Hematopoietic multipotent progenitor cell treated with erythropoietin and hydrocortisone succinate and interleukin-3 and kit ligand, for 6 days (in vitro differentiated cells): Measurements from ENCODE around the gene ACSL6.

Source experiments
- DNase-seq: peaks from one replicate; pipeline ENCODE4 v3.0.0-alpha.2; 2015

Gene ACSL6

GRCh38 chr5:131998431-131999040 is 12.9 kb downstream of the ACSL6 start:
- no peak for DNase-seq

GRCh38 chr5:131997727-131998117 is 13.7 kb downstream of the ACSL6 start:
- DNase-seq: no peak

GRCh38 chr5:131997026-131997726 is 14.3 kb downstream of the ACSL6 start:
- no peak for DNase-seq

GRCh38 chr5:131996210-131997025 is 15.0 kb downstream of the ACSL6 start:
- DNase-seq: peak; percentile 91

- DNase-seq: peak; percentile 96
Measured at GRCh38 chr5:131994533-131995226, 16.8 kb downstream of the ACSL6 start.

- no peak for DNase-seq
Measured at GRCh38 chr5:131994090-131994489, 17.4 kb downstream of the ACSL6 start.

GRCh38 chr5:131993676-131994075 is 17.8 kb downstream of the ACSL6 start:
- DNase-seq: peak; percentile 69

GRCh38 chr5:131992370-131992769 is 19.1 kb downstream of the ACSL6 start:
- DNase-seq: no peak

GRCh38 chr5:131991593-131992324 is 19.7 kb downstream of the ACSL6 start:
- no peak for DNase-seq

- DNase-seq: no peak
Measured at GRCh38 chr5:131990716-131991115, 20.7 kb downstream of the ACSL6 start.

GRCh38 chr5:131988601-131989000 is 22.9 kb downstream of the ACSL6 start:
- DNase-seq: no peak

- no peak for DNase-seq
Measured at GRCh38 chr5:131987251-131987650, 24.2 kb downstream of the ACSL6 start.

GRCh38 chr5:131986161-131986912 is 25.1 kb downstream of the ACSL6 start:
- DNase-seq: no peak

- DNase-seq: no peak
Measured at GRCh38 chr5:131984956-131985665, 26.3 kb downstream of the ACSL6 start.

- DNase-seq: no peak
Measured at GRCh38 chr5:131983244-131983771, 28.1 kb downstream of the ACSL6 start.

GRCh38 chr5:131981516-131981915 is 29.9 kb downstream of the ACSL6 start:
- DNase-seq: no peak

- DNase-seq: no peak
Measured at GRCh38 chr5:131980696-131981095, 30.8 kb downstream of the ACSL6 start.

GRCh38 chr5:131979816-131980215 is 31.6 kb downstream of the ACSL6 start:
- no peak for DNase-seq

- DNase-seq: no peak
Measured at GRCh38 chr5:131977212-131977604, 34.2 kb downstream of the ACSL6 start.

GRCh38 chr5:131976414-131977211 is 34.8 kb downstream of the ACSL6 start:
- DNase-seq: no peak
